Thyroid gland (tissue), 4 donors: Measurements from ENCODE around the gene COL23A1. TPM values are rescaled to one million over a fixed set of nuclear protein-coding genes. Genes with fewer than 3 reads are reported as not detected.

Experiments
- DNase-seq, 2 donors: peaks; one replicate each; pipeline ENCODE4 v3.0.0-alpha.2; 2019
- H3K27ac ChIP-seq, 3 donors: fragments of 200-600 bp; sonication (generic); 1 replicate in 2 of 3; 2 replicates in 1 of 3; pipeline ENCODE4 v1.5.1; 2016 to 2019; ENCODE audit warnings: mild to moderate bottlenecking in 1 of 3, moderate library complexity in 1 of 3
- H3K27me3 ChIP-seq: fragments of 200-600 bp; sonication (generic); one replicate; pipeline ENCODE4 v1.5.1; 2019
- H3K36me3 ChIP-seq, 2 donors: fragments of 200-600 bp; sonication (generic); one replicate each; pipeline ENCODE4 v1.5.1; 2016 to 2019
- H3K4me1 ChIP-seq, 2 donors: fragments of 200-600 bp; sonication (generic); one replicate each; pipeline ENCODE4 v1.5.1; 2017 to 2019
- H3K4me3 ChIP-seq, 3 donors: fragments of 200-600 bp; sonication (generic); replicated peaks in 1 of 3; 1 replicate in 2 of 3; 2 replicates in 1 of 3; pipeline ENCODE4 v1.5.1; 2016; ENCODE audit warnings: mild to moderate bottlenecking in 1 of 3
- H3K9me3 ChIP-seq: fragments of 200-600 bp; sonication (generic); one replicate; pipeline ENCODE4 v1.5.1; 2017
- POLR2A ChIP-seq, 2 donors: fragments of 450-650 bp; IDR thresholded peaks; one replicate each; pipeline ENCODE4 v1.6.1; 2017; ENCODE audit warnings: antibody characterized with exemption in 2 of 2, mild to moderate bottlenecking in 2 of 2, moderate library complexity in 1 of 2
- WGBS, 2 donors: methylation state at CpG; one replicate each; pipeline ENCODE4 v1.1.5; 2017; 5-methylcytosine and 5-hydroxymethylcytosine counted together
- intact Hi-C: fragments of 100-400 bp; cut with DNase I; formaldehyde crosslinking; loops from one replicate; pipeline ENCODE4 v1.15.1; 2023
- total RNA-seq, 4 donors: library from RNA; depleted of rRNA; stranded (reverse); fragments of >200 nt; gene quantifications; one replicate each; pipeline ENCODE4 v1.2.3, GENCODE V29; 2016
- TF ChIP-seq, protein P1 (sequence below), 6 experiments: fragments of 200-600 bp in 3 of 6; fragments of 450-650 bp in 3 of 6; sonication (generic) in 3 of 6; IDR thresholded peaks; one replicate each; pipeline ENCODE4 v1.5.1; 2016 to 2019; ENCODE audit warnings: antibody characterized with exemption in 6 of 6, mild to moderate bottlenecking in 2 of 6, inconsistent platforms in 1 of 6, moderate library complexity in 1 of 6

Gene COL23A1
- total RNA-seq, 4 donors from 2014 or later, result 76.6 to 108 (median 95.7) TPM

DNA sequence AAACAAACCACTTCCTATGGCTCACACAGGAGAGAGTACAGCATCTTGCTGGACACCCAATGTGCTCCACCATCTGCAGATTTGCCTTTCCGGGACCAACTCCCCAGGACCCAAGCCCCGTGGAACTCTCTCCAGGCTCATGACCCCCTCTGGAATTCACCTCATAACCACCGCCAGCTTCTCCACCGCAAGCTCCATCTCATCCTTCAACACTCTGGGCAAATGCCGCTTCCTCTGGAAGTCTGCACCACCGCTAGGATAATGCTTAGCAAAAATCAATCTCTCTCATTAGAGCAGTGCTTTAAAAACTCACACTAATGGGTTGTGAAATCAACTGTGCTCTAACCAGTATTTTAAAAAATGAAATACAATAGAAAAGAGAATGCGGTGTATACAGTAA is 150.0 kb downstream of the COL23A1 start:
- TF ChIP-seq, protein P1, sequence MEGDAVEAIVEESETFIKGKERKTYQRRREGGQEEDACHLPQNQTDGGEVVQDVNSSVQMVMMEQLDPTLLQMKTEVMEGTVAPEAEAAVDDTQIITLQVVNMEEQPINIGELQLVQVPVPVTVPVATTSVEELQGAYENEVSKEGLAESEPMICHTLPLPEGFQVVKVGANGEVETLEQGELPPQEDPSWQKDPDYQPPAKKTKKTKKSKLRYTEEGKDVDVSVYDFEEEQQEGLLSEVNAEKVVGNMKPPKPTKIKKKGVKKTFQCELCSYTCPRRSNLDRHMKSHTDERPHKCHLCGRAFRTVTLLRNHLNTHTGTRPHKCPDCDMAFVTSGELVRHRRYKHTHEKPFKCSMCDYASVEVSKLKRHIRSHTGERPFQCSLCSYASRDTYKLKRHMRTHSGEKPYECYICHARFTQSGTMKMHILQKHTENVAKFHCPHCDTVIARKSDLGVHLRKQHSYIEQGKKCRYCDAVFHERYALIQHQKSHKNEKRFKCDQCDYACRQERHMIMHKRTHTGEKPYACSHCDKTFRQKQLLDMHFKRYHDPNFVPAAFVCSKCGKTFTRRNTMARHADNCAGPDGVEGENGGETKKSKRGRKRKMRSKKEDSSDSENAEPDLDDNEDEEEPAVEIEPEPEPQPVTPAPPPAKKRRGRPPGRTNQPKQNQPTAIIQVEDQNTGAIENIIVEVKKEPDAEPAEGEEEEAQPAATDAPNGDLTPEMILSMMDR (IDR thresholded peaks at IDR 0.05), result no peak
- no peak for TF ChIP-seq POLR2A (IDR thresholded peaks at IDR 0.05)

DNA sequence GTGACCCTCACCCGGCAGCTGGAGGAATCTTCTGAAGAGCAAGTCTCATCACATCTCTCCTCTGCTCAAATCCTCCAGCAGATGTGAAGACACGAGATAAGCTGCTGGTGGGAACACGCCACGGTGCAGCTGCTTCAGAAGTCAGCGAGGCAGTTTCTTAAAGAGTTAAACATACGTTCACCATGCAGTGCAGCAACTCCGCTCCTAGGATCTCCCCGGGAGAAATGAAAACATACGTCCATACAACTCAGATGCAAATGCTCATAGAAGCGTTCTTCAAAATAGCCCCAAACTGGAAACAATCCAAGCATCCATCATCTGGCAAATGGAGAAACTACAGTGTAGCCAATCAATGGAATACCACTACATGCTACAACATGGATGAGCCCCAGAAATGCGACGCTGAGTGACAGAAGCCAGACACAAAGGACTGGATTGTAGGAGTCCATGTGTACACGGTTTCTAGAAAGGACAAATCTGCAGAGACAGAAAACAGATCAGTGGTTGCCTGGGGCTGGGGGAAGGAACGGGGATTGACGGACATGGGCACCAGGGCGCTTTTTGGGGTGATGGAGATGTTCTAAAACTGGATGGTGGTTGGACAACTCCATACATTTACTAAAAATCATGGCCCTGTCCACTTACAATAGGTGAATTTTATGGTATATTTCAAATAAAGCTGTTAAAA is 150.6 kb downstream of the COL23A1 start:
- Histone ChIP-seq H3K36me3 (no peaks in the 10 kb centered on the region), H3K27ac (no peak overlapping the region), H3K4me3 (no peak overlapping the region), H3K27me3 (no peaks in the 10 kb centered on the region), H3K4me1 (peaks cover 10 to 12% of the 10 kb centered on the region in 2 donors), H3K9me3 (no peaks in the 10 kb centered on the region)
- intact Hi-C loops, result no loop called here
- no peak for TF ChIP-seq POLR2A (IDR thresholded peaks at IDR 0.05)
- TF ChIP-seq, protein P1 (IDR thresholded peaks at IDR 0.05), result no peak
- no peak for DNase-seq
- 77 to 78% methylated on average over 16 of the region's 16 CpGs for WGBS, 2 donors

More for the DNA sequence above, 150.0 kb downstream of the COL23A1 start:
- Histone ChIP-seq H3K27me3 (no peaks in the 10 kb centered on the region), H3K4me1 (peaks cover 4 to 10% of the 10 kb centered on the region in 2 donors), H3K36me3 (no peaks in the 10 kb centered on the region), H3K4me3 (no peak overlapping the region), H3K9me3 (no peaks in the 10 kb centered on the region), H3K27ac (no peak overlapping the region)
- WGBS, 2 donors, result 89 to 93% methylated on average over 7 of the region's 7 CpGs
- intact Hi-C loops, result no loop called here
- no peak for DNase-seq

DNA sequence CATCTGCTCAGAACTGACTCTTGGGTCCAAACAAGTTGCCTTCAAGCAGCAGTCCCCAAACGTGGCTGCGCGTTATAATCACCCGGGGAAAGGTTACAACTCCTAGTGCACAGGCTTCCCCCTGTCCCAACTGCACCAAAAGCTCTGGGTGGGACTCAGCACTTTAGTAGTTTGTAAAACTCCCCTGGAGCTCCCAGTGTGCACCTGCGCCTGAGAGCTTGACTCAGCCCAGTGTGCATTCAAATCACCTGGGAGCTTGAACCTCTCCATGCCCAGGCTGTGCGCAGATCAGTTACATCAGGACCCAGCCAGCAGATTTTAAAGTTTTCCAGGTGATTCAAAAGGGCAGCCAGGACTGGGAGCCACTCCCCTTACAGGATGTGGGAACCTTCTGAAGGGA is 151.4 kb downstream of the COL23A1 start:
- Histone ChIP-seq H3K36me3 (no peaks in the 10 kb centered on the region), H3K9me3 (no peaks in the 10 kb centered on the region), H3K4me3 (no peak overlapping the region), H3K27me3 (no peaks in the 10 kb centered on the region), H3K4me1 (peaks cover 17 to 18% of the 10 kb centered on the region in 2 donors), H3K27ac (no peak overlapping the region)
- intact Hi-C loops, result no loop called here
- 81 to 85% methylated on average over 6 of the region's 6 CpGs for WGBS, 2 donors
- no peak for TF ChIP-seq POLR2A (IDR thresholded peaks at IDR 0.05)
- TF ChIP-seq, protein P1 (IDR thresholded peaks at IDR 0.05), result no peak
- DNase-seq, result no peak

DNA sequence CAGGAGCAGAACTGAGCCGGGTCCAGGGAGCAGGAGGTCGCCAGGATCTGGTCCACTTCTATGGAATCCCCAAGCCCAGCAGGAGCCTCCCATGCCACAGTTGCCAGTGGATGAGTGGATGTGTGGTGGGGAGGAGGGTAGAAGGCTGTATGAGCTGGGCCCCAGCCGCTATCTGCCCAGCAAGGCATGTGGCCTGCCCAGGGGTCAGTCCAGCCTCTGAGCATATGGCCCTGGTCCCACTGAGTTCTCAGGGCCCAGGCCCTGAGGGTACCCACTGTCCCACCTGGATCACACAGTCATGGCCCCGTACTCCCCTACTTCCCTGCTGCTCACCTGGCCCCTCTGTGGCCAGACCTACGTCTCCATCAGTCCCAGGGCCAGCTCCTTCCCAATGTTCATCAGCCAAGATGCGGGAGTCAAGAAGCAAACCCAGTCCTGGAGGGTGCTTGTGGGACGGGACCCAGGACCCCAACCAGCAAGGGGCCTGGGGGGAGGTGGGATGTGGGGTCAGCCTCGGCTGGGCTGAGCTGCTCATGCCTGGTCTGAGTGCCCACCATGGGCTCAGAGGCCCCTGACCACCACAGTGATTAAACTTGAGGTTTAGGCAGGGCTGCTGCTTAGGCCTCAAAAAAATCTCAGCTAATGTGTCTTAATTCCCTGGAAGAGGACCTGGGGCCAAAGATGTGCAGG is 152.7 kb downstream of the COL23A1 start:
- no peaks in the 10 kb centered on the region for H3K27me3 ChIP-seq
- TF ChIP-seq POLR2A (IDR thresholded peaks at IDR 0.05), result no peak
- TF ChIP-seq, protein P1 (IDR thresholded peaks at IDR 0.05), result no peak
- H3K9me3 ChIP-seq, result no peaks in the 10 kb centered on the region
- intact Hi-C loops, result no loop called here
- H3K4me3 ChIP-seq, result no peak overlapping the region
- no peak overlapping the region for H3K27ac ChIP-seq
- DNase-seq, result no peak
- H3K36me3 ChIP-seq, result no peaks in the 10 kb centered on the region
- peaks cover 29 to 31% of the 10 kb centered on the region in 2 donors for H3K4me1 ChIP-seq
- WGBS, 2 donors, result 96 to 97% methylated on average over 8 of the region's 8 CpGs

DNA sequence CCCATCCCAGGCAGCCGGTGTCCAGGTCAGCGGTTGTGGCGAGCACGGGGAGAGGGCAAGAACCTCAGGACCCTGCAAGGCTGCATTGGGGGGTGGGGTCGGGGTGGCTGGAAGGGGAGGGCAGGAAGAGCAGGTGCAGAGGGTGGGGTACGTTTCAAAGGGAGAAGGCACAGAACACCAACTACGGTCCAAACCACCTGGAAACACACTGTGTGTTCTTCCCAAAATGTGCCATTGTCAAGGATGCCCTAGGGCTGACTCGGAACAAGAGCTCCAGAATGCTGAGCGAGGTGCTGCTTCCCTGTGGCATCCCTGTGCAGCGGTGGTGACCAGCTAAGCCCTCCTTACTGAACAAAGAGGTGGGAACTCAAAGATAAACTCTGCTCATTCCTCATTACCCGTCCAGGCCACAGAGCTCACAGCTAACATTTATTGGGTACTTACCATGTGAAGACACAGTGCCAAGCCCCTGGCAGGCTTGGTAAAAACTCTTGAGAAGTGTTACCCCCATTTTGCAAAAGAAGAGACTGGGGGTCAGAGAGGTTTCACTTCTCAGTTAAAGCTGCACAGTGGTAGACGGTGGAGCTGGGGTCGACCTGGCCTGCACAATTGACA is 153.8 kb downstream of the COL23A1 start:
- H3K4me1 ChIP-seq, result peaks cover 33 to 39% of the 10 kb centered on the region in 2 donors
- H3K36me3 ChIP-seq, result no peaks in the 10 kb centered on the region
- WGBS, 2 donors, result 83 to 91% methylated on average over 13 of the region's 13 CpGs
- no peak for DNase-seq
- no peaks in the 10 kb centered on the region for H3K27me3 ChIP-seq
- H3K27ac ChIP-seq, result no peak overlapping the region
- intact Hi-C loops, result no loop called here
- no peak overlapping the region for H3K4me3 ChIP-seq
- H3K9me3 ChIP-seq, result no peaks in the 10 kb centered on the region
- no peak for TF ChIP-seq POLR2A (IDR thresholded peaks at IDR 0.05)
- TF ChIP-seq, protein P1 (IDR thresholded peaks at IDR 0.05), result no peak
